DOHH2 (cell line): ENCODE measurements around the gene DHH.

ENCODE experiments used
- H3F3A ChIP-seq: fragments of 200-600 bp; sonication (generic), shearing (Covaris generic); 2 replicates; pipeline ENCODE4 v1.6.0; 2016; ENCODE audit warnings: antibody characterized with exemption, mild to moderate bottlenecking; ENCODE audit not compliant: control insufficient read depth, insufficient read depth
- H3K27ac ChIP-seq: fragments of 200-600 bp; sonication (generic); 2 replicates; pipeline ENCODE4 v1.5.1; 2014; ENCODE audit warnings: low read depth, mild to moderate bottlenecking, low read length, moderate library complexity
- H3K27me3 ChIP-seq: fragments of 200-600 bp; sonication (generic); 2 replicates; pipeline ENCODE4 v1.6.1; 2014; ENCODE audit warnings: mild to moderate bottlenecking, low read length, mixed read lengths; ENCODE audit not compliant: control insufficient read depth
- H3K36me3 ChIP-seq: fragments of 200-600 bp; sonication (generic); 2 replicates; pipeline ENCODE4 v1.6.1; 2014; ENCODE audit warnings: mild to moderate bottlenecking, low read length, moderate library complexity, mixed read lengths; ENCODE audit not compliant: control insufficient read depth
- H3K4me1 ChIP-seq: fragments of 200-600 bp; sonication (generic); 2 replicates; pipeline ENCODE4 v1.6.1; 2014; ENCODE audit warnings: mild to moderate bottlenecking, low read length, mixed read lengths; ENCODE audit not compliant: control insufficient read depth
- H3K4me2 ChIP-seq: fragments of 200-600 bp; sonication (generic); 2 replicates; pipeline ENCODE4 v1.6.0; 2014; ENCODE audit warnings: mild to moderate bottlenecking, low read length, moderate library complexity
- H3K4me3 ChIP-seq: fragments of 200-600 bp; sonication (generic); 2 replicates; pipeline ENCODE4 v1.5.1; 2014; ENCODE audit warnings: mild to moderate bottlenecking, low read length, mixed read lengths
- H3K79me2 ChIP-seq: fragments of 200-600 bp; sonication (generic); 2 replicates; pipeline ENCODE4 v1.6.1; 2014; ENCODE audit warnings: mild to moderate bottlenecking, low read length, mixed read lengths; ENCODE audit not compliant: control insufficient read depth
- H3K9me2 ChIP-seq: fragments of 200-600 bp; sonication (generic); replicated peaks from 2 replicates; pipeline ENCODE4 v1.6.1; 2014; ENCODE audit warnings: mild to moderate bottlenecking, low read length, mixed read lengths; ENCODE audit not compliant: control insufficient read depth
- H3K9me3 ChIP-seq: fragments of 200-600 bp; sonication (generic); 2 replicates; pipeline ENCODE4 v1.6.1; 2014; ENCODE audit warnings: antibody characterized with exemption, low read length, mixed read lengths; ENCODE audit not compliant: control insufficient read depth, insufficient read depth
- H4K20me1 ChIP-seq: fragments of 200-600 bp; sonication (generic); 2 replicates; pipeline ENCODE4 v1.6.0; 2014; ENCODE audit warnings: low read depth, mild to moderate bottlenecking, antibody characterized with exemption, low read length, moderate library complexity; ENCODE audit not compliant: control insufficient read depth, insufficient read depth
- CTCF ChIP-seq: fragments of 200-600 bp; sonication (generic); IDR thresholded peaks from one replicate; pipeline ENCODE4 v1.5.1; 2014; ENCODE audit warnings: antibody characterized with exemption, mild to moderate bottlenecking, low read depth, low read length; ENCODE audit not compliant: poor library complexity, severe bottlenecking
- EZH2phosphoT487 ChIP-seq: fragments of 200-600 bp; sonication (generic); IDR thresholded peaks from 2 replicates; pipeline ENCODE4 v1.6.1; 2017; ENCODE audit warnings: borderline replicate concordance, mild to moderate bottlenecking, antibody characterized with exemption, low read length, moderate library complexity, mixed read lengths

The DHH gene

GRCh38 chr12:49049566-49050224 lies 44.9 kb downstream of the DHH start:
- TF ChIP-seq CTCF (no peak), EZH2phosphoT487 (no peak)
- no peaks in the 10 kb centered on the region for H3K9me2 ChIP-seq
- H3K4me2 ChIP-seq: no peak overlapping the region
- H3K4me3 ChIP-seq: no peak overlapping the region
- peaks cover 12% of the 10 kb centered on the region; the same call in 1 of the 2 replicates for H4K20me1 ChIP-seq
- H3K27ac ChIP-seq: no peak overlapping the region
- no peaks in the 10 kb centered on the region for H3K4me1 ChIP-seq
- H3K79me2 ChIP-seq: peaks cover 31% of the 10 kb centered on the region
- peaks cover 94% of the 10 kb centered on the region for H3K36me3 ChIP-seq
- H3F3A ChIP-seq: no peaks in the 10 kb centered on the region
- no peaks in the 10 kb centered on the region for H3K9me3 ChIP-seq
- H3K27me3 ChIP-seq: no peaks in the 10 kb centered on the region

- Histone ChIP-seq H3K4me3 (no peak overlapping the region), H3K4me1 (no peaks in the 10 kb centered on the region), H3K9me2 (no peaks in the 10 kb centered on the region), H4K20me1 (peaks cover 9% of the 10 kb centered on the region; the same call in 1 of the 2 replicates), H3K4me2 (no peak overlapping the region), H3K9me3 (no peaks in the 10 kb centered on the region), H3K27ac (no peak overlapping the region), H3K27me3 (no peaks in the 10 kb centered on the region), H3K36me3 (peaks cover 94% of the 10 kb centered on the region), H3F3A (no peaks in the 10 kb centered on the region), H3K79me2 (peaks cover 24% of the 10 kb centered on the region)
- TF ChIP-seq EZH2phosphoT487 (no peak), CTCF (no peak)
These were observed 45.6 kb downstream of the DHH start for GRCh38 chr12:49048953-49049352.

- Histone ChIP-seq H3K36me3 (peaks cover 94% of the 10 kb centered on the region), H3K4me3 (no peak overlapping the region), H3K9me3 (no peaks in the 10 kb centered on the region), H3K27ac (no peak overlapping the region), H3F3A (no peaks in the 10 kb centered on the region), H3K4me2 (no peak overlapping the region), H3K9me2 (no peaks in the 10 kb centered on the region), H4K20me1 (0 out of 2 replicates have a peak, but pooled peaks cover 3% of the 10 kb centered on the region), H3K4me1 (no peaks in the 10 kb centered on the region), H3K79me2 (peaks cover 4% of the 10 kb centered on the region; the same call in 1 of the 2 replicates), H3K27me3 (no peaks in the 10 kb centered on the region)
- TF ChIP-seq EZH2phosphoT487 (no peak), CTCF (no peak)
These were observed 48.3 kb downstream of the DHH start for GRCh38 chr12:49046129-49046895.
